CD14-positive monocyte (primary cell): Measurements from ENCODE around the gene KDF1. TPM values are rescaled to one million over a fixed set of nuclear protein-coding genes. Genes with fewer than 3 reads are reported as not detected.

Experiments
- DNase-seq, 3 donors: peaks; one replicate each; pipeline ENCODE4 v3.0.0-alpha.2; 2011 to 2022
- H2AFZ ChIP-seq: 2 replicates; pipeline ENCODE4 v1.6.0; 2012; ENCODE audit warnings: mild to moderate bottlenecking, low read depth, low read length, inconsistent platforms; ENCODE audit not compliant: insufficient read depth, poor library complexity, severe bottlenecking
- H3K27ac ChIP-seq, 2 donors: 1 replicate in 1 of 2; 2 replicates in 1 of 2; pipeline ENCODE4 v1.5.1; 2012 to 2013; ENCODE audit warnings: low read length in 2 of 2, control low read depth in 1 of 2, inconsistent platforms in 1 of 2, low read depth in 1 of 2, mild to moderate bottlenecking in 1 of 2
- H3K27me3 ChIP-seq, 2 donors: one replicate each; pipeline versions ENCODE4 v1.6.0 to v1.6.1; 2011 to 2013; ENCODE audit warnings: low read length in 2 of 2; ENCODE audit not compliant: control insufficient read depth in 2 of 2, insufficient read depth in 2 of 2
- H3K36me3 ChIP-seq, 2 donors: replicated peaks in 1 of 2; 1 replicate in 1 of 2; 2 replicates in 1 of 2; pipeline versions ENCODE4 v1.5.1 to v1.6.1; 2012 to 2013; ENCODE audit warnings: low read length in 2 of 2, control low read depth in 1 of 2, inconsistent platforms in 1 of 2, mild to moderate bottlenecking in 1 of 2; ENCODE audit not compliant: insufficient read depth in 2 of 2, control insufficient read depth in 1 of 2
- H3K4me1 ChIP-seq, 2 donors: 1 replicate in 1 of 2; 2 replicates in 1 of 2; pipeline versions ENCODE4 v1.5.1 to v1.6.1; 2012 to 2013; ENCODE audit warnings: low read length in 2 of 2, control low read depth in 1 of 2, inconsistent platforms in 1 of 2, mild to moderate bottlenecking in 1 of 2, moderate library complexity in 1 of 2; ENCODE audit not compliant: insufficient read depth in 2 of 2, control insufficient read depth in 1 of 2
- H3K4me2 ChIP-seq: replicated peaks from 2 replicates; pipeline ENCODE3; 2012; ENCODE audit warnings: low read length, moderate library complexity, mild to moderate bottlenecking; ENCODE audit not compliant: poor library complexity, severe bottlenecking; ENCODE audit errors: extremely low read depth
- H3K4me3 ChIP-seq, 3 experiments: fragments of 200-600 bp in 1 of 3; sonication (generic) in 1 of 3; replicated peaks in 1 of 3; 1 replicate in 2 of 3; 2 replicates in 1 of 3; pipeline ENCODE4 v1.5.1; 2011 to 2013; ENCODE audit warnings: low read length in 3 of 3, mild to moderate bottlenecking in 3 of 3, control low read depth in 2 of 3, low read depth in 2 of 3, inconsistent platforms in 1 of 3, moderate library complexity in 1 of 3
- H3K79me2 ChIP-seq: 2 replicates; pipeline ENCODE4 v1.6.0; 2012; ENCODE audit warnings: mild to moderate bottlenecking, control low read depth, inconsistent platforms, low read length, moderate library complexity; ENCODE audit not compliant: insufficient read depth
- H3K9ac ChIP-seq: 2 replicates; pipeline ENCODE4 v1.6.0; 2017; ENCODE audit warnings: low read length, mild to moderate bottlenecking; ENCODE audit not compliant: insufficient read depth, poor library complexity, severe bottlenecking
- H3K9me3 ChIP-seq, 2 donors: replicated peaks in 1 of 2; 1 replicate in 1 of 2; 2 replicates in 1 of 2; pipeline versions ENCODE4 v1.5.1 to v1.6.1; 2012 to 2013; ENCODE audit warnings: low read length in 2 of 2, control low read depth in 1 of 2; ENCODE audit not compliant: control insufficient read depth in 1 of 2, insufficient read depth in 1 of 2
- H4K20me1 ChIP-seq: 2 replicates; pipeline ENCODE4 v1.6.0; 2012; ENCODE audit warnings: mild to moderate bottlenecking, low read length, control low read depth, moderate library complexity; ENCODE audit not compliant: insufficient read depth
- H3K27ac Mint-ChIP-seq, 7 donors: one replicate each; pipeline ENCODE4 v1.8.0; 2020; ENCODE audit warnings: mild to moderate bottlenecking in 7 of 7, mixed read lengths in 7 of 7, moderate library complexity in 6 of 7, inconsistent platforms in 2 of 7
- H3K27me3 Mint-ChIP-seq, 3 donors: one replicate each; pipeline ENCODE4 v1.8.0; 2021 to 2022; ENCODE audit warnings: low read depth in 3 of 3, mild to moderate bottlenecking in 3 of 3, mixed read lengths in 3 of 3, moderate library complexity in 3 of 3, inconsistent platforms in 1 of 3
- H3K36me3 Mint-ChIP-seq, 2 donors: one replicate each; pipeline ENCODE4 v1.8.0; 2020; ENCODE audit warnings: mixed read lengths in 2 of 2, inconsistent platforms in 1 of 2, mild to moderate bottlenecking in 1 of 2
- H3K4me1 Mint-ChIP-seq: one replicate; pipeline ENCODE4 v1.8.0; 2020; ENCODE audit warnings: mild to moderate bottlenecking, mixed read lengths
- H3K4me3 Mint-ChIP-seq, 2 donors: one replicate each; pipeline ENCODE4 v1.8.0; 2020; ENCODE audit warnings: mild to moderate bottlenecking in 2 of 2, mixed read lengths in 2 of 2, moderate library complexity in 1 of 2
- H3K9me3 Mint-ChIP-seq, 7 donors: one replicate each; pipeline ENCODE4 v1.8.0; 2020 to 2022; ENCODE audit warnings: mixed read lengths in 7 of 7, mild to moderate bottlenecking in 6 of 7, moderate library complexity in 6 of 7, inconsistent platforms in 2 of 7
- CTCF ChIP-seq: fragments of 200-600 bp; IDR thresholded peaks from one replicate; pipeline ENCODE4 v1.8.0; 2022; ENCODE audit warnings: antibody characterized with exemption, mild to moderate bottlenecking
- WGBS: methylation state at CpG from one replicate; pipeline ENCODE4 v1.1.5; 2013; ENCODE audit warnings: missing lambda C conversion rate; ENCODE audit not compliant: insufficient coverage; 5-methylcytosine and 5-hydroxymethylcytosine counted together
- intact Hi-C, 2 donors: fragments of 100-400 bp; cut with micrococcal nuclease; formaldehyde crosslinking; loops; one replicate each; pipeline versions ENCODE4 v1.15.0 to v1.15.1; 2023
- polyA minus RNA-seq: library from RNA; depleted of rRNA, polyadenylated mRNA; stranded (reverse); fragments of >200 nt; gene quantifications from 2 replicates; pipeline ENCODE4 v1.2.3, GENCODE V29; 2012
- polyA plus RNA-seq, 3 donors: library from polyadenylated mRNA; depleted of rRNA in 1 of 3; unstranded in 2 of 3; stranded (reverse) in 1 of 3; fragments of 300-500 nt in 2 of 3; fragments of >200 nt in 1 of 3; fragmentation: Illumina TruSeq in 2 of 3; gene quantifications; 1 replicate in 2 of 3; 2 replicates in 1 of 3; pipeline ENCODE4 v1.2.3, GENCODE V29; 2012 to 2021
- total RNA-seq, 12 experiments: library from RNA in 1 of 12; stranded (reverse) in 1 of 12; fragments of 120-200 nt in 1 of 12; gene quantifications; one replicate each; pipeline ENCODE4 v1.2.4 and lab custom pipeline; 2013 to 2026; ENCODE audit warnings: mixed read lengths in 6 of 12, inconsistent platforms in 1 of 12

The KDF1 gene
- total RNA-seq (2013), result not detected
- polyA plus RNA-seq (not detected), polyA minus RNA-seq (not detected in 2 replicates), total RNA-seq (lab: John Stamatoyannopoulos, UW) (0 to 2.7 (median 0) reads per million in 11 experiments)

- H3K9ac ChIP-seq, result peak within 1 kb of the TSS; percentile 54
- H3K9me3 Mint-ChIP-seq, result peaks cover 2 to 10% (median 5%) of the 10 kb centered on the region in 7 donors
- peaks cover 0 to 11% of the 10 kb centered on the region in 2 donors for H3K9me3 ChIP-seq
- no peaks in the 10 kb centered on the region for H3K79me2 ChIP-seq
- peaks cover 43 to 64% (median 51%) of the 10 kb centered on the region in 3 donors for H3K27me3 Mint-ChIP-seq
- H3K27ac ChIP-seq, result no peak within 1 kb of the TSS
- H3K4me1 Mint-ChIP-seq, result peaks cover 18% of the 10 kb centered on the region
- peak within 1 kb of the TSS in 1 of 7 donors; percentile 35 for H3K27ac Mint-ChIP-seq
- TF ChIP-seq CTCF, result peak; percentile 7
- no peak for DNase-seq
- peak within 1 kb of the TSS; percentile 43 to 91 for H3K4me3 Mint-ChIP-seq
- H3K4me3 ChIP-seq, result peak within 1 kb of the TSS; percentile 17 to 68 (median 27)
- intact Hi-C loops, result no loop called here
- H2AFZ ChIP-seq, result peak within 1 kb of the TSS; percentile 77
- H3K4me2 ChIP-seq, result peak within 1 kb of the TSS; percentile 77
- H4K20me1 ChIP-seq, result no peaks in the 10 kb centered on the region
- peaks cover 33 to 42% of the 10 kb centered on the region in 2 donors for H3K27me3 ChIP-seq
- no peaks in the 10 kb centered on the region for H3K36me3 ChIP-seq
- peaks cover 7 to 14% of the 10 kb centered on the region in 2 donors for H3K4me1 ChIP-seq
- peaks cover 3 to 4% of the 10 kb centered on the region in 2 donors for H3K36me3 Mint-ChIP-seq
- WGBS, result 2% methylated on average over 78 of the region's 86 CpGs
These were observed at the start of gene KDF1 for GRCh38 chr1:26959722-26960624. Gene KDF1 (minus strand): TSS chr1:26960468. CDS start chr1:26952380, 8,088 bp downstream.

GRCh38 chr1:27009601-27010197 is 49.4 kb upstream of the KDF1 start:
- Mint-ChIP-seq H3K9me3 (no peaks in the 10 kb centered on the region), H3K27ac (peak overlapping the region in 1 of 7 donors; percentile 20), H3K4me3 (no peak overlapping the region), H3K4me1 (peaks cover 14% of the 10 kb centered on the region), H3K27me3 (peaks cover 6 to 13% (median 11%) of the 10 kb centered on the region in 3 donors), H3K36me3 (peaks cover 3 to 7% of the 10 kb centered on the region in 2 donors)
- Histone ChIP-seq H3K36me3 (no peaks in the 10 kb centered on the region), H3K27me3 (peaks cover 0 to 11% of the 10 kb centered on the region in 2 donors), H4K20me1 (no peaks in the 10 kb centered on the region), H3K4me3 (no peak overlapping the region), H3K4me1 (peaks cover 10 to 17% of the 10 kb centered on the region in 2 donors), H3K79me2 (no peaks in the 10 kb centered on the region), H3K9ac (no peak overlapping the region), H3K27ac (no peak overlapping the region), H2AFZ (no peak overlapping the region), H3K4me2 (no peak overlapping the region), H3K9me3 (no peaks in the 10 kb centered on the region)
- no peak for DNase-seq
- WGBS, result 94% methylated on average over 5 of the region's 6 CpGs
- no peak for TF ChIP-seq CTCF
- intact Hi-C loops, result no loop called here
